HepG2 (cell line): ENCODE measurements around the gene B3GALNT2. TPM values are rescaled to one million over a fixed set of nuclear protein-coding genes. Genes with fewer than 3 reads are reported as not detected.

ENCODE experiments used
- KLF11 ChIP-seq: IDR thresholded peaks from 2 replicates; pipeline ENCODE4 v1.6.1; 2016; ENCODE audit warnings: missing compliant biosample characterization
- THYN1 ChIP-seq: sonication (generic); formaldehyde crosslinking; IDR thresholded peaks from 2 replicates; pipeline ENCODE4 v1.8.1; 2023; ENCODE audit warnings: low read depth, mild to moderate bottlenecking, moderate library complexity, missing genetic modification reagents, borderline replicate concordance
- TRIM24 ChIP-seq: sonication (generic); formaldehyde crosslinking; IDR thresholded peaks from 2 replicates; pipeline ENCODE4 v1.8.0; 2022; ENCODE audit warnings: mild to moderate bottlenecking, missing genetic modification reagents
- ZNF724P ChIP-seq: sonication (generic); formaldehyde crosslinking; IDR thresholded peaks from 2 replicates; pipeline ENCODE4 v1.8.0; 2022; ENCODE audit warnings: missing genetic modification reagents, borderline replicate concordance
- ZNF891 ChIP-seq: sonication (generic); formaldehyde crosslinking; IDR thresholded peaks from 2 replicates; pipeline ENCODE4 v1.5.0; 2020; ENCODE audit warnings: mild to moderate bottlenecking, missing genetic modification reagents
- polyA plus RNA-seq, 8 experiments: library from polyadenylated mRNA; depleted of rRNA in 3 of 8; stranded (reverse) in 7 of 8; unstranded in 1 of 8; fragments of >200 nt; fragmentation: Illumina TruSeq in 4 of 8; extraction: Trizol in 4 of 8; gene quantifications; 2 replicates each; pipeline versions ENCODE4 v1.2.1 to v1.2.3, GENCODE V29; 2011 to 2016; ENCODE audit warnings: low read depth in 4 of 8, missing spikeins in 1 of 8, mixed read lengths in 1 of 8; ENCODE audit not compliant: insufficient read depth in 1 of 8
- total RNA-seq, 5 experiments: library from RNA; depleted of rRNA; stranded (reverse); fragments of >200 nt; fragmentation: Illumina TruSeq; extraction: Trizol; gene quantifications; 2 replicates each; pipeline ENCODE4 v1.2.3, GENCODE V29; 2016; ENCODE audit warnings: low read depth in 1 of 5
- TF ChIP-seq, protein P1 (sequence below): sonication (generic); formaldehyde crosslinking; IDR thresholded peaks from 2 replicates; pipeline ENCODE4 v1.4.0; 2020; ENCODE audit warnings: low read depth, missing genetic modification reagents
- TF ChIP-seq, protein P2 (sequence below), 2 experiments: fragments of 450-650 bp in 1 of 2; sonication (generic) in 1 of 2; formaldehyde crosslinking in 1 of 2; IDR thresholded peaks; 2 replicates each; pipeline versions ENCODE4 v1.6.1 to v1.8.0; 2016 to 2022; ENCODE audit warnings: antibody characterized with exemption in 1 of 2, mild to moderate bottlenecking in 1 of 2, missing genetic modification reagents in 1 of 2
- TF ChIP-seq, protein P3 (sequence below): sonication (generic); formaldehyde crosslinking; IDR thresholded peaks from 2 replicates; pipeline ENCODE4 v1.9.0; 2021; ENCODE audit warnings: mild to moderate bottlenecking, missing genetic modification reagents

B3GALNT2 gene
- total and polyA plus RNA-seq, 2 of the 13 experiments (the other 11 are each of a cell fraction or from before 2014, with no cell fraction given): 16.5 to 28.9 TPM

GRCh38 chr1:235504494-235505222, 406 bp upstream of the B3GALNT2 start (continued):
- TF ChIP-seq, protein P1, sequence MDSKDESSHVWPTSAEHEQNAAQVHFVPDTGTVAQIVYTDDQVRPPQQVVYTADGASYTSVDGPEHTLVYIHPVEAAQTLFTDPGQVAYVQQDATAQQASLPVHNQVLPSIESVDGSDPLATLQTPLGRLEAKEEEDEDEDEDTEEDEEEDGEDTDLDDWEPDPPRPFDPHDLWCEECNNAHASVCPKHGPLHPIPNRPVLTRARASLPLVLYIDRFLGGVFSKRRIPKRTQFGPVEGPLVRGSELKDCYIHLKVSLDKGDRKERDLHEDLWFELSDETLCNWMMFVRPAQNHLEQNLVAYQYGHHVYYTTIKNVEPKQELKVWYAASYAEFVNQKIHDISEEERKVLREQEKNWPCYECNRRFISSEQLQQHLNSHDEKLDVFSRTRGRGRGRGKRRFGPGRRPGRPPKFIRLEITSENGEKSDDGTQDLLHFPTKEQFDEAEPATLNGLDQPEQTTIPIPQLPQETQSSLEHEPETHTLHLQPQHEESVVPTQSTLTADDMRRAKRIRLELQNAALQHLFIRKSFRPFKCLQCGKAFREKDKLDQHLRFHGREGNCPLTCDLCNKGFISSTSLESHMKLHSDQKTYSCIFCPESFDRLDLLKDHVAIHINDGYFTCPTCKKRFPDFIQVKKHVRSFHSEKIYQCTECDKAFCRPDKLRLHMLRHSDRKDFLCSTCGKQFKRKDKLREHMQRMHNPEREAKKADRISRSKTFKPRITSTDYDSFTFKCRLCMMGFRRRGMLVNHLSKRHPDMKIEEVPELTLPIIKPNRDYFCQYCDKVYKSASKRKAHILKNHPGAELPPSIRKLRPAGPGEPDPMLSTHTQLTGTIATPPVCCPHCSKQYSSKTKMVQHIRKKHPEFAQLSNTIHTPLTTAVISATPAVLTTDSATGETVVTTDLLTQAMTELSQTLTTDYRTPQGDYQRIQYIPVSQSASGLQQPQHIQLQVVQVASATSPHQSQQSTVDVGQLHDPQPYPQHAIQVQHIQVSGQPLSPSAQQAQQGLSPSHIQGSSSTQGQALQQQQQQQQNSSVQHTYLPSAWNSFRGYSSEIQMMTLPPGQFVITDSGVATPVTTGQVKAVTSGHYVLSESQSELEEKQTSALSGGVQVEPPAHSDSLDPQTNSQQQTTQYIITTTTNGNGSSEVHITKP: 0 out of 2 replicates have a peak, but pooled peaks have one; percentile 27
- no peak; the same call in 1 of the 2 replicates for TF ChIP-seq ZNF891
- TF ChIP-seq ZNF724P (CRISPR knock-in tag): peak; percentile 85; the same call in 1 of the 2 replicates
- no peak for TF ChIP-seq TRIM24
- TF ChIP-seq KLF11 (CRISPR knock-in tag): 0 out of 2 replicates have a peak, but pooled peaks have one; percentile 44
- no peak for TF ChIP-seq THYN1 (CRISPR knock-in tag)
- TF ChIP-seq, protein P2, sequence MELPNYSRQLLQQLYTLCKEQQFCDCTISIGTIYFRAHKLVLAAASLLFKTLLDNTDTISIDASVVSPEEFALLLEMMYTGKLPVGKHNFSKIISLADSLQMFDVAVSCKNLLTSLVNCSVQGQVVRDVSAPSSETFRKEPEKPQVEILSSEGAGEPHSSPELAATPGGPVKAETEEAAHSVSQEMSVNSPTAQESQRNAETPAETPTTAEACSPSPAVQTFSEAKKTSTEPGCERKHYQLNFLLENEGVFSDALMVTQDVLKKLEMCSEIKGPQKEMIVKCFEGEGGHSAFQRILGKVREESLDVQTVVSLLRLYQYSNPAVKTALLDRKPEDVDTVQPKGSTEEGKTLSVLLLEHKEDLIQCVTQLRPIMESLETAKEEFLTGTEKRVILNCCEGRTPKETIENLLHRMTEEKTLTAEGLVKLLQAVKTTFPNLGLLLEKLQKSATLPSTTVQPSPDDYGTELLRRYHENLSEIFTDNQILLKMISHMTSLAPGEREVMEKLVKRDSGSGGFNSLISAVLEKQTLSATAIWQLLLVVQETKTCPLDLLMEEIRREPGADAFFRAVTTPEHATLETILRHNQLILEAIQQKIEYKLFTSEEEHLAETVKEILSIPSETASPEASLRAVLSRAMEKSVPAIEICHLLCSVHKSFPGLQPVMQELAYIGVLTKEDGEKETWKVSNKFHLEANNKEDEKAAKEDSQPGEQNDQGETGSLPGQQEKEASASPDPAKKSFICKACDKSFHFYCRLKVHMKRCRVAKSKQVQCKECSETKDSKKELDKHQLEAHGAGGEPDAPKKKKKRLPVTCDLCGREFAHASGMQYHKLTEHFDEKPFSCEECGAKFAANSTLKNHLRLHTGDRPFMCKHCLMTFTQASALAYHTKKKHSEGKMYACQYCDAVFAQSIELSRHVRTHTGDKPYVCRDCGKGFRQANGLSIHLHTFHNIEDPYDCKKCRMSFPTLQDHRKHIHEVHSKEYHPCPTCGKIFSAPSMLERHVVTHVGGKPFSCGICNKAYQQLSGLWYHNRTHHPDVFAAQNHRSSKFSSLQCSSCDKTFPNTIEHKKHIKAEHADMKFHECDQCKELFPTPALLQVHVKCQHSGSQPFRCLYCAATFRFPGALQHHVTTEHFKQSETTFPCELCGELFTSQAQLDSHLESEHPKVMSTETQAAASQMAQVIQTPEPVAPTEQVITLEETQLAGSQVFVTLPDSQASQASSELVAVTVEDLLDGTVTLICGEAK (IDR thresholded peaks at IDR 0.05): no peak
- TF ChIP-seq, protein P2 (CRISPR knock-in tag; IDR thresholded peaks at IDR 0.05): peak; percentile 50
- TF ChIP-seq, protein P3, sequence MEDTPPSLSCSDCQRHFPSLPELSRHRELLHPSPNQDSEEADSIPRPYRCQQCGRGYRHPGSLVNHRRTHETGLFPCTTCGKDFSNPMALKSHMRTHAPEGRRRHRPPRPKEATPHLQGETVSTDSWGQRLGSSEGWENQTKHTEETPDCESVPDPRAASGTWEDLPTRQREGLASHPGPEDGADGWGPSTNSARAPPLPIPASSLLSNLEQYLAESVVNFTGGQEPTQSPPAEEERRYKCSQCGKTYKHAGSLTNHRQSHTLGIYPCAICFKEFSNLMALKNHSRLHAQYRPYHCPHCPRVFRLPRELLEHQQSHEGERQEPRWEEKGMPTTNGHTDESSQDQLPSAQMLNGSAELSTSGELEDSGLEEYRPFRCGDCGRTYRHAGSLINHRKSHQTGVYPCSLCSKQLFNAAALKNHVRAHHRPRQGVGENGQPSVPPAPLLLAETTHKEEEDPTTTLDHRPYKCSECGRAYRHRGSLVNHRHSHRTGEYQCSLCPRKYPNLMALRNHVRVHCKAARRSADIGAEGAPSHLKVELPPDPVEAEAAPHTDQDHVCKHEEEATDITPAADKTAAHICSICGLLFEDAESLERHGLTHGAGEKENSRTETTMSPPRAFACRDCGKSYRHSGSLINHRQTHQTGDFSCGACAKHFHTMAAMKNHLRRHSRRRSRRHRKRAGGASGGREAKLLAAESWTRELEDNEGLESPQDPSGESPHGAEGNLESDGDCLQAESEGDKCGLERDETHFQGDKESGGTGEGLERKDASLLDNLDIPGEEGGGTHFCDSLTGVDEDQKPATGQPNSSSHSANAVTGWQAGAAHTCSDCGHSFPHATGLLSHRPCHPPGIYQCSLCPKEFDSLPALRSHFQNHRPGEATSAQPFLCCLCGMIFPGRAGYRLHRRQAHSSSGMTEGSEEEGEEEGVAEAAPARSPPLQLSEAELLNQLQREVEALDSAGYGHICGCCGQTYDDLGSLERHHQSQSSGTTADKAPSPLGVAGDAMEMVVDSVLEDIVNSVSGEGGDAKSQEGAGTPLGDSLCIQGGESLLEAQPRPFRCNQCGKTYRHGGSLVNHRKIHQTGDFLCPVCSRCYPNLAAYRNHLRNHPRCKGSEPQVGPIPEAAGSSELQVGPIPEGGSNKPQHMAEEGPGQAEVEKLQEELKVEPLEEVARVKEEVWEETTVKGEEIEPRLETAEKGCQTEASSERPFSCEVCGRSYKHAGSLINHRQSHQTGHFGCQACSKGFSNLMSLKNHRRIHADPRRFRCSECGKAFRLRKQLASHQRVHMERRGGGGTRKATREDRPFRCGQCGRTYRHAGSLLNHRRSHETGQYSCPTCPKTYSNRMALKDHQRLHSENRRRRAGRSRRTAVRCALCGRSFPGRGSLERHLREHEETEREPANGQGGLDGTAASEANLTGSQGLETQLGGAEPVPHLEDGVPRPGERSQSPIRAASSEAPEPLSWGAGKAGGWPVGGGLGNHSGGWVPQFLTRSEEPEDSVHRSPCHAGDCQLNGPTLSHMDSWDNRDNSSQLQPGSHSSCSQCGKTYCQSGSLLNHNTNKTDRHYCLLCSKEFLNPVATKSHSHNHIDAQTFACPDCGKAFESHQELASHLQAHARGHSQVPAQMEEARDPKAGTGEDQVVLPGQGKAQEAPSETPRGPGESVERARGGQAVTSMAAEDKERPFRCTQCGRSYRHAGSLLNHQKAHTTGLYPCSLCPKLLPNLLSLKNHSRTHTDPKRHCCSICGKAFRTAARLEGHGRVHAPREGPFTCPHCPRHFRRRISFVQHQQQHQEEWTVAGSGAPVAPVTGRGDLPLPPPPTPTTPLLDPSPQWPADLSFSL (CRISPR knock-in tag): no peak
